Suprapubic skin (tissue), 4 donors: ENCODE data around the gene TAF3.

Experiments used
- EP300 ChIP-seq: sonication (generic); formaldehyde crosslinking; IDR thresholded peaks from one replicate; pipeline ENCODE4 v1.6.1; 2017; ENCODE audit warnings: antibody characterized with exemption
- POLR2A ChIP-seq, 2 donors: fragments of 450-650 bp; IDR thresholded peaks; one replicate each; pipeline ENCODE4 v1.6.1; 2017; ENCODE audit warnings: antibody characterized with exemption in 2 of 2, mild to moderate bottlenecking in 2 of 2, moderate library complexity in 2 of 2
- POLR2AphosphoS5 ChIP-seq, 3 donors: sonication (generic); formaldehyde crosslinking; IDR thresholded peaks; one replicate each; pipeline ENCODE4 v1.6.1; 2017; ENCODE audit warnings: antibody characterized with exemption in 3 of 3
- TF ChIP-seq, protein P1 (sequence below), 2 donors: fragments of 200-600 bp in 1 of 2; fragments of 450-650 bp in 1 of 2; sonication (generic) in 1 of 2; IDR thresholded peaks; one replicate each; pipeline ENCODE4 v1.5.1; 2016 to 2019; ENCODE audit warnings: antibody characterized with exemption in 2 of 2, mild to moderate bottlenecking in 1 of 2, moderate library complexity in 1 of 2

DNA sequence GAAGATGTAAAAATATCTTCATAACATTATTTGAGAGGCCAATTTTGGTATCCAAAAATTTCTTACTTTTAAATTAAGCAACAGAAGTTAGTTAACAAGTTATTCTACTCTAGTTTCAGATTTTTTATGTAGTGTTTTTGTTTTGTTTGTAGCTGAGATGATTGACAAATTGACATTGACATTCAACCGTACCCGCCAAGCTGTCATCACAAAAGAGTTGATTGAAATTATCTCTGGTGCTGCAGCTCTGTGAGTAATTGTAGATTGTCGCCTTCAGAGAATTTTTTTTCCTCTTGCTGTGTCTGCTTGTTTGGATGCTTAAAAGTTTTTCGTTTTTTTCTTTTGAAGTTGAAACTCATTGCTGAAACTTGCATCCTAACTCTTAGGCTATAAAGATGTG, 15.7 kb upstream of the TAF3 start:
- TF ChIP-seq, protein P1, sequence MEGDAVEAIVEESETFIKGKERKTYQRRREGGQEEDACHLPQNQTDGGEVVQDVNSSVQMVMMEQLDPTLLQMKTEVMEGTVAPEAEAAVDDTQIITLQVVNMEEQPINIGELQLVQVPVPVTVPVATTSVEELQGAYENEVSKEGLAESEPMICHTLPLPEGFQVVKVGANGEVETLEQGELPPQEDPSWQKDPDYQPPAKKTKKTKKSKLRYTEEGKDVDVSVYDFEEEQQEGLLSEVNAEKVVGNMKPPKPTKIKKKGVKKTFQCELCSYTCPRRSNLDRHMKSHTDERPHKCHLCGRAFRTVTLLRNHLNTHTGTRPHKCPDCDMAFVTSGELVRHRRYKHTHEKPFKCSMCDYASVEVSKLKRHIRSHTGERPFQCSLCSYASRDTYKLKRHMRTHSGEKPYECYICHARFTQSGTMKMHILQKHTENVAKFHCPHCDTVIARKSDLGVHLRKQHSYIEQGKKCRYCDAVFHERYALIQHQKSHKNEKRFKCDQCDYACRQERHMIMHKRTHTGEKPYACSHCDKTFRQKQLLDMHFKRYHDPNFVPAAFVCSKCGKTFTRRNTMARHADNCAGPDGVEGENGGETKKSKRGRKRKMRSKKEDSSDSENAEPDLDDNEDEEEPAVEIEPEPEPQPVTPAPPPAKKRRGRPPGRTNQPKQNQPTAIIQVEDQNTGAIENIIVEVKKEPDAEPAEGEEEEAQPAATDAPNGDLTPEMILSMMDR (IDR thresholded peaks at IDR 0.05), result no peak
- TF ChIP-seq POLR2A (IDR thresholded peaks at IDR 0.05) (no peak), EP300 (no peak), POLR2AphosphoS5 (IDR thresholded peaks at IDR 0.05) (no peak)
